ENCODE results near the gene RHOF.
"Not testable (repeated sequence)": the region's sequence is repeated elsewhere in the genome, so short reads cannot be mapped to it uniquely, and the experiment has no call there.

The RHOF gene

DNA sequence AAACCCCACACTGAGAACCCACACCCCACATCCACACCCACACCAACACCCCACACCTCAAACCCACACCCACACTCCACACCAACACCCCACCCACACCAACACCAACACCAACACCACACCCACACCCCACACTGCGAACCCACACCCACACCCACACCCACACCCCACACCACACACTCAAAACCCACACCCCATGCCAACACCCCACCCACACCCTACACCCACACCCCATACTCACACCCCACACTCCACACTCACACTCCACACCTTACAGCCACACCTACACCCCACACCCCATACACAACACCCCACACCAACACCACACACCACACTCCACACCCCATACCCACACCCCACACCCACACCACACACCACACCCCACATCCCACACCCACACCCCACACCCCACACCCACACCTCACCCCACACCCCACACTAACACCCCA is 43.0 kb downstream of the RHOF start:
- TF ChIP-seq POLR2A (IDR thresholded peaks at IDR 0.05; ENCODE audit: extremely low read depth, insufficient read length) = no peak
- TF ChIP-seq, protein P1, sequence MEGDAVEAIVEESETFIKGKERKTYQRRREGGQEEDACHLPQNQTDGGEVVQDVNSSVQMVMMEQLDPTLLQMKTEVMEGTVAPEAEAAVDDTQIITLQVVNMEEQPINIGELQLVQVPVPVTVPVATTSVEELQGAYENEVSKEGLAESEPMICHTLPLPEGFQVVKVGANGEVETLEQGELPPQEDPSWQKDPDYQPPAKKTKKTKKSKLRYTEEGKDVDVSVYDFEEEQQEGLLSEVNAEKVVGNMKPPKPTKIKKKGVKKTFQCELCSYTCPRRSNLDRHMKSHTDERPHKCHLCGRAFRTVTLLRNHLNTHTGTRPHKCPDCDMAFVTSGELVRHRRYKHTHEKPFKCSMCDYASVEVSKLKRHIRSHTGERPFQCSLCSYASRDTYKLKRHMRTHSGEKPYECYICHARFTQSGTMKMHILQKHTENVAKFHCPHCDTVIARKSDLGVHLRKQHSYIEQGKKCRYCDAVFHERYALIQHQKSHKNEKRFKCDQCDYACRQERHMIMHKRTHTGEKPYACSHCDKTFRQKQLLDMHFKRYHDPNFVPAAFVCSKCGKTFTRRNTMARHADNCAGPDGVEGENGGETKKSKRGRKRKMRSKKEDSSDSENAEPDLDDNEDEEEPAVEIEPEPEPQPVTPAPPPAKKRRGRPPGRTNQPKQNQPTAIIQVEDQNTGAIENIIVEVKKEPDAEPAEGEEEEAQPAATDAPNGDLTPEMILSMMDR (IDR thresholded peaks at IDR 0.05; ENCODE audit: low read depth, low read length) = no peak
- TF ChIP-seq MAX (IDR thresholded peaks at IDR 0.05; ENCODE audit: low read depth, low read length) = no peak
- no peak for TF ChIP-seq MYC (IDR thresholded peaks at IDR 0.05; ENCODE audit: low read depth, low read length)
- no peak overlapping the region for H3K4me3 ChIP-seq (ENCODE audit: low read depth, low read length)
- no peak for DNase-seq (ENCODE audit: low read depth)

- no peak for DNase-seq (ENCODE audit: low read depth)
- TF ChIP-seq, protein P1 (IDR thresholded peaks at IDR 0.05; ENCODE audit: low read depth, low read length) = no peak
- TF ChIP-seq MYC (IDR thresholded peaks at IDR 0.05; ENCODE audit: low read depth, low read length) (no peak), MAX (IDR thresholded peaks at IDR 0.05; ENCODE audit: low read depth, low read length) (no peak), POLR2A (IDR thresholded peaks at IDR 0.05; ENCODE audit: extremely low read depth, insufficient read length) (no peak)
- no peak overlapping the region for H3K4me3 ChIP-seq (ENCODE audit: low read depth, low read length)
Observed at GRCh38 chr12:121749267-121749666, 44.2 kb downstream of the RHOF start.

GRCh38 chr12:121748571-121749265 is 44.8 kb downstream of the RHOF start:
- peak; percentile 96 for DNase-seq (ENCODE audit: low read depth)
- no peak overlapping the region for H3K4me3 ChIP-seq (ENCODE audit: low read depth, low read length)
- TF ChIP-seq MYC (IDR thresholded peaks at IDR 0.05; ENCODE audit: low read depth, low read length) (0 out of 2 replicates have a peak, but pooled peaks have one; percentile 18), POLR2A (IDR thresholded peaks at IDR 0.05; ENCODE audit: extremely low read depth, insufficient read length) (no peak), MAX (IDR thresholded peaks at IDR 0.05; ENCODE audit: low read depth, low read length) (peak; percentile 35; the same call in 1 of the 2 replicates)

DNA sequence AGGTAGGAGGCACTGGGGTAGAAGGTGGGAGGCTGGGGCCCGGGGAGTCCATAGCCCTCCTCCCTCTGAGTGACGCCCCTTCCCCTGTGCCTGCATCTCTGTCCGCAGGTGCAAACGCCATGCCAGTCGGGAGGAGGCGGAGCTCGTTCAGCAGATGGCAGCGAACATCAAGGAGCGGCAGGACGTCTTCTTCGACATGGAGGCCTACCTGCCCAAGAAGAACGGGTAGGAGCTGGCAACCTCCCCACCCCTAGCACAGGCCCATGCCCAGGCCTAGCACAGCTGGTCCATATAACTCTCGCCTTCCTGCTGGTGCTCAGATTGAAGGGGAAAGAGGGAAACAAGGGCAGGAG is 45.3 kb downstream of the RHOF start:
- no peak overlapping the region for H3K4me3 ChIP-seq (ENCODE audit: low read depth, low read length)
- DNase-seq (ENCODE audit: low read depth) = no peak
- TF ChIP-seq, protein P1 (IDR thresholded peaks at IDR 0.05; ENCODE audit: low read depth, low read length) = no peak

- H3K4me3 ChIP-seq (ENCODE audit: low read depth, low read length) = not testable (repeated sequence)
- peak; percentile 65 for DNase-seq (ENCODE audit: low read depth)
Observed at GRCh38 chr12:121745545-121745944, 47.9 kb downstream of the RHOF start.

GRCh38 chr12:121741743-121742142 is 51.7 kb downstream of the RHOF start:
- no peak overlapping the region for H3K4me3 ChIP-seq (ENCODE audit: low read depth, low read length)
- peak; percentile 57 for DNase-seq (ENCODE audit: low read depth)
- TF ChIP-seq, protein P1 (IDR thresholded peaks at IDR 0.05; ENCODE audit: low read depth, low read length) = no peak
- TF ChIP-seq MAX (IDR thresholded peaks at IDR 0.05; ENCODE audit: low read depth, low read length) (no peak), POLR2A (IDR thresholded peaks at IDR 0.05; ENCODE audit: extremely low read depth, insufficient read length) (no peak), MYC (IDR thresholded peaks at IDR 0.05; ENCODE audit: low read depth, low read length) (no peak)

GRCh38 chr12:121740847-121741246 is 52.6 kb downstream of the RHOF start:
- no peak overlapping the region for H3K4me3 ChIP-seq (ENCODE audit: low read depth, low read length)
- no peak for DNase-seq (ENCODE audit: low read depth)
- TF ChIP-seq MAX (IDR thresholded peaks at IDR 0.05; ENCODE audit: low read depth, low read length) (no peak), MYC (IDR thresholded peaks at IDR 0.05; ENCODE audit: low read depth, low read length) (no peak), POLR2A (IDR thresholded peaks at IDR 0.05; ENCODE audit: extremely low read depth, insufficient read length) (no peak)
- TF ChIP-seq, protein P1 (IDR thresholded peaks at IDR 0.05; ENCODE audit: low read depth, low read length) = no peak
